ENCODE data around the gene PSMB8. TPM values are rescaled to one million over a fixed set of nuclear protein-coding genes. Genes with fewer than 3 reads are reported as not detected.

The PSMB8 gene
- total RNA-seq, 1 donor from 2014 or later = not detected

DNA sequence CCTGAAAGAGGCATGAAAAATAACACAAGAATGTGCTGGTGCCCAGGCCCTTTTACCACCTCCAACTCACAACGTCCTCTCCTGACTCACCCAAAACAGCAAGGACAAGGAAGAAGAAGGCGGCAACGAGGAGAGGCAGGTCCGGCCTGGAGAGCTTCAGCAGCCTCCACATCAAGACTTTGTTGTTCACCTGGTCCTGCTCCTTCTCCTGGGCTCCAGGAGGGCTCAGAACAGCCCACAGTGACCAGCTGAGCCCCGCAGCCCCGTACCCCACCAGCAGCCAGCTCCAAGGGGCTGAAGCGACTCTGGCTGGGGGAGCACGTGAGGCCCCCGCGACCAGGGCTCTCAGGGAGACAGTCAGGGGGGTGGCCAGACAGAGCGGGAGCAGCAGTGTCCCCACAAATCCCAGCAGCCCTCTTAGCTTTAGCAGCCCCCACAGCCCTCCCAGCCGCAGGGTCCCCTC is 6.2 kb downstream of the PSMB8 start:
- H3K4me1 Mint-ChIP-seq (ENCODE audit: low read depth, unreplicated experiment) = no peaks in the 10 kb centered on the region
- no peaks in the 10 kb centered on the region for H3K27me3 Mint-ChIP-seq (ENCODE audit: unreplicated experiment)
- no peak for TF ChIP-seq CTCF (IDR thresholded peaks at IDR 0.05; ENCODE audit: partially characterized antibody, unreplicated experiment)
- H3K4me3 Mint-ChIP-seq (ENCODE audit: unreplicated experiment) = peak overlapping the region; percentile 80
- DNase-seq = no peak
- no peaks in the 10 kb centered on the region for H3K36me3 Mint-ChIP-seq (ENCODE audit: unreplicated experiment)
- no peak overlapping the region for H3K27ac Mint-ChIP-seq (ENCODE audit: unreplicated experiment)
- H3K9me3 Mint-ChIP-seq (ENCODE audit: unreplicated experiment) = no peaks in the 10 kb centered on the region

- Mint-ChIP-seq H3K27me3 (ENCODE audit: unreplicated experiment) (no peaks in the 10 kb centered on the region), H3K27ac (ENCODE audit: unreplicated experiment) (no peak overlapping the region)
Measured at GRCh38 chr6:32836873-32837272, 7.0 kb downstream of the PSMB8 start.

GRCh38 chr6:32835167-32835893 is 8.5 kb downstream of the PSMB8 start:
- Mint-ChIP-seq H3K27ac (ENCODE audit: unreplicated experiment) (no peak overlapping the region), H3K4me3 (ENCODE audit: unreplicated experiment) (no peak overlapping the region), H3K36me3 (ENCODE audit: unreplicated experiment) (no peaks in the 10 kb centered on the region), H3K4me1 (ENCODE audit: low read depth, unreplicated experiment) (no peaks in the 10 kb centered on the region), H3K27me3 (ENCODE audit: unreplicated experiment) (no peaks in the 10 kb centered on the region), H3K9me3 (ENCODE audit: unreplicated experiment) (no peaks in the 10 kb centered on the region)
- no peak for DNase-seq
- no peak for TF ChIP-seq CTCF (IDR thresholded peaks at IDR 0.05; ENCODE audit: partially characterized antibody, unreplicated experiment)

More at GRCh38 chr6:32836873-32837272, 7.0 kb downstream of the PSMB8 start:
- no peaks in the 10 kb centered on the region for H3K4me1 Mint-ChIP-seq (ENCODE audit: low read depth, unreplicated experiment)
- no peaks in the 10 kb centered on the region for H3K36me3 Mint-ChIP-seq (ENCODE audit: unreplicated experiment)
- DNase-seq = no peak
- TF ChIP-seq CTCF (IDR thresholded peaks at IDR 0.05; ENCODE audit: partially characterized antibody, unreplicated experiment) = no peak
- peak overlapping the region; percentile 80 for H3K4me3 Mint-ChIP-seq (ENCODE audit: unreplicated experiment)
- no peaks in the 10 kb centered on the region for H3K9me3 Mint-ChIP-seq (ENCODE audit: unreplicated experiment)

DNA sequence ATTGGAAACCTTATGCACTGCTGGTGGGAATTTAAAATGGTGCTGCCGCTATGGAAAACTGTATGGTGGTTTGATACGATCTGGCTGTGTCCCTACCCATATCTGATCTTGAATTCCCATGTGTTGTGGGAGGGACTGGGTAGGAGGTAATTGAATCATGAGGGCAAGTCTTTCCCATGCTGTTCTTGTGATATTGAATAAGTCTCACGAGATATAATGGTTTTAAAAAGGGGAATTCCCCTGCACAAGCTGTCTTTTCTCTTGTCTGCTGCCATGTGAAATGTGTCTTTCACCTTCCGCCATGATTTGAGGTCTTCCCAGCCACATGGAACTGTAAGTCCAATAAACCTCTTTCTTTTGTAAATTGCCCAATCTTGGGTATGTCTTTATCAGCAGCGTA is 10.2 kb downstream of the PSMB8 start:
- H3K4me3 Mint-ChIP-seq (ENCODE audit: unreplicated experiment) = no peak overlapping the region
- no peak for TF ChIP-seq CTCF (IDR thresholded peaks at IDR 0.05; ENCODE audit: partially characterized antibody, unreplicated experiment)
- H3K27ac Mint-ChIP-seq (ENCODE audit: unreplicated experiment) = no peak overlapping the region
- no peaks in the 10 kb centered on the region for H3K4me1 Mint-ChIP-seq (ENCODE audit: low read depth, unreplicated experiment)
- H3K36me3 Mint-ChIP-seq (ENCODE audit: unreplicated experiment) = no peaks in the 10 kb centered on the region
- H3K9me3 Mint-ChIP-seq (ENCODE audit: unreplicated experiment) = no peaks in the 10 kb centered on the region
- no peak for DNase-seq
- H3K27me3 Mint-ChIP-seq (ENCODE audit: unreplicated experiment) = no peaks in the 10 kb centered on the region

DNA sequence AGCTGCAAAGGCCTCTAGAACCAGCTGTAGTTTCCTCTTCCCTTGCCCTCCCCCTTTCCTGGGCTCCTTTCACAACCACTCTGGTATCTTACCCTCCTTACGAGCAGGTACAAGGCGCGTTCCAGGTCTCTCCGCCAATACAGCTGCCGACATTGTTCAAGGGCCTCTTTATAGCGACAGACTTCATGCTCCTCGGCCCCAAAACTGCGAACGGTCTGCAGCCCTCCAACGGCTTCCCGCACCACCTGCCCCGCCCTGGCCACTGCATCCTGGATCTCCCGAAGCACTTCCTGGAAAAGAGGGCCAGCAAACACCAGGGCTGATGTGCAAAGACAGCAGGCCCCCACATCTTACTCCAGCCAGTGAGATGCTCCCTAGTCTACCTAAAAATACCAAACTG is 11.3 kb downstream of the PSMB8 start:
- no peak for TF ChIP-seq CTCF (IDR thresholded peaks at IDR 0.05; ENCODE audit: partially characterized antibody, unreplicated experiment)
- no peak for DNase-seq
- Mint-ChIP-seq H3K27ac (ENCODE audit: unreplicated experiment) (no peak overlapping the region), H3K4me1 (ENCODE audit: low read depth, unreplicated experiment) (no peaks in the 10 kb centered on the region), H3K27me3 (ENCODE audit: unreplicated experiment) (no peaks in the 10 kb centered on the region), H3K4me3 (ENCODE audit: unreplicated experiment) (no peak overlapping the region), H3K36me3 (ENCODE audit: unreplicated experiment) (no peaks in the 10 kb centered on the region), H3K9me3 (ENCODE audit: unreplicated experiment) (no peaks in the 10 kb centered on the region)
